ENCODE measurements around the gene ATAD3C. TPM values are rescaled to one million over a fixed set of nuclear protein-coding genes. Genes with fewer than 3 reads are reported as not detected.
A peak's percentile ranks its signal among the peaks of the same experiment; 100 is the strongest.

ATAD3C gene
- total and polyA plus RNA-seq, 2 of the 4 experiments (the other 2 are of a cell fraction), result not detected

- Histone ChIP-seq H4K91ac (ENCODE audit: insufficient read depth, low read depth, low read length) (0 out of 2 replicates have a peak overlapping the region, but pooled peaks have one; percentile 90), H3K4me3 (ENCODE audit: insufficient read depth, low read depth, low read length) (peak overlapping the region; percentile 90), H2AFZ (replicated peaks; ENCODE audit: low read length, poor library complexity) (peak overlapping the region; percentile 97), H3K18ac (ENCODE audit: low read depth, low read length) (no peak overlapping the region), H3K9ac (ENCODE audit: low read depth, low read length) (peak overlapping the region; percentile 83), H3K27me3 (ENCODE audit: control insufficient read depth, insufficient read depth, low read length) (no peaks in the 10 kb centered on the region), H3K4me2 (ENCODE audit: low read depth, low read length) (peak overlapping the region; percentile 62), H3K23ac (ENCODE audit: low read depth, low read length) (0 out of 2 replicates have a peak overlapping the region, but pooled peaks have one; percentile 88), H3K27ac (ENCODE audit: insufficient read depth, low read length) (peak overlapping the region; percentile 80), H3K36me3 (ENCODE audit: control insufficient read depth, insufficient read depth, low read length) (peaks cover 34% of the 10 kb centered on the region), H2BK5ac (ENCODE audit: low read depth, low read length, poor library complexity, severe bottlenecking) (peak overlapping the region; percentile 83), H3K9me3 (ENCODE audit: control insufficient read depth, insufficient read depth, low read length) (no peaks in the 10 kb centered on the region), H2BK15ac (ENCODE audit: low read depth, low read length) (no peak overlapping the region), H3K9me1 (ENCODE audit: insufficient read depth, low read length) (0 out of 2 replicates have a peak, but pooled peaks cover 8% of the 10 kb centered on the region), H2AK5ac (ENCODE audit: low read depth, low read length) (peak overlapping the region; percentile 88), H4K20me1 (ENCODE audit: insufficient read depth, low read length) (peaks cover 25% of the 10 kb centered on the region; the same call in 1 of the 2 replicates), H3K14ac (replicated peaks; ENCODE audit: low read depth, low read length) (no peak overlapping the region), H3K4ac (ENCODE audit: low read depth, low read length) (peak overlapping the region; percentile 92), H2BK120ac (ENCODE audit: low read depth, low read length) (no peak overlapping the region), H2AK9ac (replicated peaks; ENCODE audit: low read depth, low read length, poor library complexity) (peak overlapping the region; percentile 86), H4K5ac (ENCODE audit: low read depth, low read length) (peak overlapping the region; percentile 83), H4K8ac (ENCODE audit: low read depth in 2 of 2, low read length in 2 of 2) (peak overlapping the region; percentile 98 to 99; a peak in 3 of 4 replicates), H3K56ac (ENCODE audit: extremely low read depth, insufficient read depth, low read length) (no peak overlapping the region), H2BK20ac (ENCODE audit: low read depth, low read length) (no peak overlapping the region), H3K4me1 (ENCODE audit: control insufficient read depth, insufficient read depth, low read length) (peaks cover 5% of the 10 kb centered on the region), H3K79me1 (ENCODE audit: low read depth in 1 of 2, low read length in 2 of 2) (peaks cover 14 to 65% of the 10 kb centered on the region in 2 experiments)
- CTCF ChIA-PET, result no interaction called here
- in situ Hi-C loops (cut with MboI; ENCODE audit: low sequenced_read_pairs) (no loop called here), intact Hi-C loops (cut with micrococcal nuclease) (loop anchor here (5.0 kb wide), 1 partner anchor 36 kb away; no protein-coding TSS in a partner anchor), dilution Hi-C loops (cut with HindIII; ENCODE audit: low sequenced_read_pairs, unreplicated experiment) (no loop called here)
- POLR2A ChIA-PET (ENCODE audit: unreplicated experiment), result interaction anchor here (0.5 kb wide), 1 partner anchor 10 kb away, joined by 5 read pairs; no protein-coding TSS in a partner anchor
- no peak for TF ChIP-seq SMC3 (IDR thresholded peaks at IDR 0.05; ENCODE audit: low read depth, low read length)
- no peak for TF ChIP-seq MXI1 (IDR thresholded peaks at IDR 0.05; ENCODE audit: borderline replicate concordance, low read depth, low read length)
- TF ChIP-seq BHLHE40 (IDR thresholded peaks at IDR 0.05; ENCODE audit: low read depth, low read length), result no peak
- no peak for TF ChIP-seq RFX5 (IDR thresholded peaks at IDR 0.05; ENCODE audit: low read depth, low read length)
- TF ChIP-seq NFE2L2 (IDR thresholded peaks at IDR 0.05; ENCODE audit: low read depth, low read length), result no peak
- no peak for TF ChIP-seq POLR2A (IDR thresholded peaks at IDR 0.05; ENCODE audit: low read depth, low read length)
- TF ChIP-seq RCOR1 (IDR thresholded peaks at IDR 0.05; ENCODE audit: insufficient replicate concordance, low read length), result no peak
- TF ChIP-seq, protein P1, sequence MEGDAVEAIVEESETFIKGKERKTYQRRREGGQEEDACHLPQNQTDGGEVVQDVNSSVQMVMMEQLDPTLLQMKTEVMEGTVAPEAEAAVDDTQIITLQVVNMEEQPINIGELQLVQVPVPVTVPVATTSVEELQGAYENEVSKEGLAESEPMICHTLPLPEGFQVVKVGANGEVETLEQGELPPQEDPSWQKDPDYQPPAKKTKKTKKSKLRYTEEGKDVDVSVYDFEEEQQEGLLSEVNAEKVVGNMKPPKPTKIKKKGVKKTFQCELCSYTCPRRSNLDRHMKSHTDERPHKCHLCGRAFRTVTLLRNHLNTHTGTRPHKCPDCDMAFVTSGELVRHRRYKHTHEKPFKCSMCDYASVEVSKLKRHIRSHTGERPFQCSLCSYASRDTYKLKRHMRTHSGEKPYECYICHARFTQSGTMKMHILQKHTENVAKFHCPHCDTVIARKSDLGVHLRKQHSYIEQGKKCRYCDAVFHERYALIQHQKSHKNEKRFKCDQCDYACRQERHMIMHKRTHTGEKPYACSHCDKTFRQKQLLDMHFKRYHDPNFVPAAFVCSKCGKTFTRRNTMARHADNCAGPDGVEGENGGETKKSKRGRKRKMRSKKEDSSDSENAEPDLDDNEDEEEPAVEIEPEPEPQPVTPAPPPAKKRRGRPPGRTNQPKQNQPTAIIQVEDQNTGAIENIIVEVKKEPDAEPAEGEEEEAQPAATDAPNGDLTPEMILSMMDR (conservative IDR thresholded peaks at IDR 0.05; ENCODE audit: low read depth, low read length), result no peak
- no peak for ATAC-seq (ENCODE audit: low read depth)
- no TSS peak for BruUV-seq (replicated peaks)
- WGBS, 2 experiments (ENCODE audit: extremely low coverage in 2 of 2, insufficient read length in 1 of 2), result 47% methylated on average over 32 of the region's 43 CpGs; no CpG with 5 or more reads in 1 of the 2 experiments
- no peak for DNase-seq
These were observed 43.2 kb upstream of the ATAD3C start for GRCh38 chr1:1406101-1406820.
